Stimulated activated CD4-positive, alpha-beta T cell treated with anti-CD3 and anti-CD28 coated beads, Interleukin-12 subunit alpha, Interleukin-12 subunit beta, amount 100 ng/mL, for 4 hours (primary cell): ENCODE data around the gene ADGRG3.
A peak's percentile ranks its signal among the peaks of the same experiment; 100 is the strongest.

Experiments used
- DNase-seq: peaks from one replicate; pipeline ENCODE4 v3.0.0-alpha.2; 2020

ADGRG3 gene

DNA sequence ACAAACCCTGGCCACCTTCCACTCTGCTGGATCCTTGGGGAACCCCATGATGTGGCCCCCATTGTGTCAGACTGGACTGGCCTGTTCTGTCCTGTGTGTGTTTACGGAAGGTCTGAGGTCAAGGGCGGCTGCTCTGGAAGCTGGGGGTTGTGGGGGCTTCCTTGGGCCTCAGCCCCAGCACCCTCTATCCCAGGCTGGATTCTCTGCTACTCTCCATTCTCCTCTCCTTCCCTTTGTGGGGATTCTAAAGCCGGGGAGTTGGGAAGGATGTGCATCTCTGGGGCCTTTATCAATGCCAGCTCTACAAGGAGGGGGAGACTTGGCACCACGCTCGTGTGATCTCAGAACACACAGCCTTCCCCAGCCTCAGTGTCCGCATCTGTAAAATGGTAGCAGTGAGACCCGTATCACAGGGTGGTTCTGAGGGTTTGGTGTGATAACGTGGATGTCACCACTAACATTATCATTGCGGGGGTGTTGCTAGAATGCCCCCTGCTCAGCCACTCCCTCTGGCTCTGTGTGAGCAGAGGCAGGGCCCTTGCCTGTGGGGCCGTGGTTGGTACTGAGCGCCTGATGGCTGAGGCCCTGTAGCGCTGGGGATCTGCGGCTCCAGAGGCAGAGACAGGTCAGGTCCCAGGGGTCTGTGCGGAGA, 21.6 kb upstream of the ADGRG3 start:
- no peak for DNase-seq

DNA sequence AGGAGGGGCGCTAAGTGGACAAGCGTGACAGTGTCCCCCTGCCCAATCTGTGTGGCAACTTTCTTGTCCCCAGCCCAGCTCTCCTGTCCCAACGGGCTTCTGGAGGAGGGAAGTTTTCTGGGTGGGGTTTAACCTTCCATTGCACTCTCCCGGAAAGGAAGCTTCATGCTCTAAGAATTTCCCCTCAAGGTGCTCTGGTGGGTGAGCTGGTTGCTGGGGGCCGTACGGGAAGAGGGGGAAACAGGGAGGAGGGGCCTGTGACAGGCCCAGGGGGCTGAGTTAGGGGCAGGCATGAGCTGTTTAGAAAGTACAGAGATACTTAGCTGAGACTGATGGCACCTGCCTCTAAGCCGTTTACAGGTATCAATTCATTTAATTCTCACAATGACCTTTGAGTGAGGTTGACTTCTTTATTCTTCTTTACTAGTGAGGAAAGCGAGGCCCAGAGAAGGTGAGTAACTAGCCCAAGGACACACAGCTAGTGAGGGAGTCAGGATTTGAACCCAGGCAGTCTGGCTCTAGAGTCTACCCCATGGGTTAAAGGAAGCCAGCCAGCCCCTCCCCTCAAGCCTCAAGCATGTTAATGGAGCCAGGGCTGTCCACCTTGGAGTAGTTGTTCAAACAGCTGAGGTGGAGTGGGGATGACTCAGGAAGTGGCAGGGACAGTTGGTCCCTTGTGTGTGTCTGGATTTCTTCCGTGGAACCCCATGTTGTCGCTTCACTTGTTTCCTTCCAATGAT, 20.8 kb upstream of the ADGRG3 start:
- no peak for DNase-seq

DNA sequence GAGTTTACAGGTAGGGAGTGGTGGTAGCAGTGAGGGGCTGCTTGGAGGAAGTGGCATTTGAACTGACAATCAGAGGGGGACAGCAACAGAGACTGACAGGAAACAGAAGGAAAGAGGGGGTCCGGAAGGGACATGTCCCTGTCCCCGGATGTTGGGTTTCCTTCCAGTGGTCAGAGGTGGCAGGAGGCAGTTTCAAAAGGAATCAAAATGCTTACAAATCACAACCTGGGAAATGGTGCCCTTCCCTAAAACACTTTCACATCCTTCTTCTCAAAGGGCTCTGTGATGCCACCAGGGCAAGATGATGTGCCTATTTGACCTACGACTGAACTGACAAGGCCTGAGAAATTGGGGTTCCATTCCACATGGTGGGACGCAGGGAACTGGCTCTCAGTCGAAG, 20.0 kb upstream of the ADGRG3 start:
- no peak for DNase-seq

DNA sequence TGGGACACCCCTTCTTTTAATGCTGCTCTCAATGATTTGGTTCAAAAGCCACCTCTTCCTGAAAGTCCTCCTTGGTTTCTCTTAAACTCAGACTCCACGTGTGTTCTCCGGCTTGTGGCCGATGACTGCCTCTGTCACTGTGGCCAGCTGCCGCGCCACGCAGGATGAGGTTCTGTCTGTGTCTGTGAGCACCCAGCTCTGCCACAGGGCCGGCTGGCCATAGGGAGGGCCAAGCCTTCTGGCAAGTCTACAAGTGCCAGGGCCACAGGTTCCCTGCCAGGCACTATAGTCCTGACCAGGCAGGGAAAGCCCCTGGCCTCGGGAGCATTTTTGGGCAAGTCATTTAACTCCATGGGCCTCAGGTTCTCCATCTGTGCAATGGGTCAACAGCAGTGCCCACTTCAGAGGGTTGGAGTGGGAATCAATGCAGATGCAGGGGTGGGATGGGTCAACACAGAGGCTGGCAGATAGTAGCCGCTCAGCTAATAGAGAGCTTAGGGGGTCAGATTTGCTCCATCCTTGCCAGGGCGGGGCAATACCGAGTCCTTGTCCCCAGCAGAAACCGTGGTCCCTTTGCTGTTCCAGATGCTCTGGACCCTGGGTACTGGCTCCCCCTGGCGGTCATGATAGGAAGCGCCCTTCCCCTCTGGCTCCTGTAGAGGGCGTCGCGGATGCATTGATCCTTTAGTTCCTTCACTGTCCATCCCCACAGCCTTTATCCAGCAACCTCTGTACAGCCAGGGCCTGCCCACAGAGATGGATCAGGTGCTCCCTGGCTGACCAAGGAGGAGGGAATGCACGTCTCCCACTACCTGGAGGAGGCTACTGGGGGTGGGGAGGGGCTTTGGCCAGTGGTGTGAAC, 19.3 kb upstream of the ADGRG3 start:
- peak; percentile 78 for DNase-seq

DNA sequence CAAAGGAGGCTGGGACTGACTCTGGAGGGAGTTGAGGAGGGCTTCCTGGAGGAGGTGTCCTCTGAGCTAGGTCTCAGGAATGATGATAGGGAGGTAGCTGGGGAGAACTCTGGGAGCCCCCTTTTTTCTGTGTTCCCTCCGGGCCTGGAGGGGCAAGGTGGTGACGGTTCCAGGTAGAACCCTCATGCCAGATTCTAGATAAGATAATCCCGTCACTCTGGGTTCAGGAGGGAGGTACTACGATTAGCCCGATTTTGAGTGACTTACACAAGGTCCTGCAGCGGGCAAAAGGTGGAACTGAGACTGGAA, 18.7 kb upstream of the ADGRG3 start:
- DNase-seq: no peak

DNA sequence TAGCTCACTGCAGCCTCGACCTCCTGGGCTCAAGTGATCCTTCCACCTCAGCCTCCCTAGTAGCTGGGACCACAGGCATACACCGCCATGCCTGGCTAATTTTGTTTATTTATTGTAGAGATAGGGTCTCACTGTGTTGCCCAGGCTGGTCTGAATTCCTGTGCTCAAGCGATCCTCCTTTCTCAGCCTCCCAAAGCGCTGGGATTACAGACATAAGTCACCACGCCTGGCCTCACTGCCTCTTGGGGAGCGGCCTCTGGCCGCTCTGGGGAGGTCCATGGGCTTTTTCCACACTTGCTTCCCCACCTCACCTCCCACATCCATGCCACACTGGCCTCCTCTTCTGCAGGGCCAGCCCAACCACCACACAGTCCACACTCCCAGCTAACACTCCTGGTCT, 18.3 kb upstream of the ADGRG3 start:
- no peak for DNase-seq

DNA sequence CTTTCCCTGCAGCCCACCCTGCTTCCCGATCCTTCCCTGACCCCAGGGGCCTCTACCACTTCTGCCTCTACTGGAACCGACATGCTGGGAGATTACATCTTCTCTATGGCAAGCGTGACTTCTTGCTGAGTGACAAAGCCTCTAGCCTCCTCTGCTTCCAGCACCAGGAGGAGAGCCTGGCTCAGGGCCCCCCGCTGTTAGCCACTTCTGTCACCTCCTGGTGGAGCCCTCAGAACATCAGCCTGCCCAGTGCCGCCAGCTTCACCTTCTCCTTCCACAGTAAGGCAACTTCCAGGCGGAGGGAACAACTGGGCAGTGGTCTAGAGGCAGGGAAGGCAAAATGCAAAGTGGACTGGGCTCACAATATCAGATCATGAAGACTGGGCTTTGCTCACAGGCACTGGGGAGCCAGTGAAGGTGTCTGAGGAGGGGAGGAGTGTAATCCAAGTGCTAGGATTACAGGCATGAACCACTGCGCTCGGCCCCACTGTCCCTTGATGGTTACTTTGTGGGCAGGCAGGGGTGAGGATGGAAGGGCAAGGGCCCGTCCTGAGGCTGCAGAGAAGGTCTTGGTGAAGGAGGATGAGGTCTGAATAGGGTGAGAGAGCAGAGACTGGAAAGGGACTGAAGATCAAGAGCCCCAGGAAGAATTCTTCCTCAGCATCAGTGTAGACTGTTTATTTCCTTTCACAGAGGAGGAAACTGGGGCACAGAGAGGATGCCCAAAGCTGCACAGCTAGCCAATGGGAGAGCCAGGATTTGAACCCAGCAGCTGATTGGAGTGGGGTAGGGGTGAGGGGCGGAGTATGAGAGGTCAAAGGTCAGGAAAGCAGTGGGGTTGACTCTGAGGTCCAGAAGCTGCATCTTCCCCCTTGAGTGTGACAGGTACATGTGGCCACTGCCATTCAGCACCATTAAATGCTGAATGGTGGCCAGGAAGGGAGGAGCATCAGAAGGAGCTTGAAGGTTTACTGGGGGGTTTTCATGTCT, 16.5 kb upstream of the ADGRG3 start:
- no peak for DNase-seq

DNA sequence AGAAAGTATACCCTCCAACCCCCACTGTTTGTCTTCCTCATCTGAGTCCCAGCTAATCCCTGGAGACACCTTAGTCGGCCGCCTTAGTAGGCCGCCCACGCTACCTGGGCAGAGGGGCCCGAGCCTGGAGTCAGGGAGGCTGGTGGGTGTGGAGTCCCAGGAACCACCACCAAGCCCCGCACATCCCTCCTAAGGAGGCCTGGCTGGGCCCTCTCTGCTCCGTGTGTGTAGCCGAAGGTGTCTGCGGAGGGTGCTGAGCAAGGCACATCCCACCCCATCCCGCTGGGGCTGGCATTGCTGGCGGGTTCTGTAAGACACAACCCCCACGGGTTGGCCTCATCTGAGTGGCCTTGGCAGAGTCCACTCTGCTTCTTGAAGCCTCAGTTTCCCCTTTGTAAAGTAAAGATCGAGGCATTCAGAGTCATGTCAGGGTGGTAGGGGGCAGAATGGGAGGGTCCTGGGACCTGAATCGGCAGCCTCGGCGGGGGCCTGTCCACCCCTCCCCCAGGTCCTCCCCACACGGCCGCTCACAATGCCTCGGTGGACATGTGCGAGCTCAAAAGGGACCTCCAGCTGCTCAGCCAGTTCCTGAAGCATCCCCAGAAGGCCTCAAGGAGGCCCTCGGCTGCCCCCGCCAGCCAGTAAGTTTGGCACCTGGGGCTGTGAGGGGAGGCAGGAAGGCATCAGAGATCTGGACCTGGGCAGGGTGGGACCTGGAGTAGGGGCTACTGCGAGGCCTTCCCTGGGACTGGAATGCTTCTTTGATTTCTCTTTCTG, 15.2 kb upstream of the ADGRG3 start:
- no peak for DNase-seq

DNA sequence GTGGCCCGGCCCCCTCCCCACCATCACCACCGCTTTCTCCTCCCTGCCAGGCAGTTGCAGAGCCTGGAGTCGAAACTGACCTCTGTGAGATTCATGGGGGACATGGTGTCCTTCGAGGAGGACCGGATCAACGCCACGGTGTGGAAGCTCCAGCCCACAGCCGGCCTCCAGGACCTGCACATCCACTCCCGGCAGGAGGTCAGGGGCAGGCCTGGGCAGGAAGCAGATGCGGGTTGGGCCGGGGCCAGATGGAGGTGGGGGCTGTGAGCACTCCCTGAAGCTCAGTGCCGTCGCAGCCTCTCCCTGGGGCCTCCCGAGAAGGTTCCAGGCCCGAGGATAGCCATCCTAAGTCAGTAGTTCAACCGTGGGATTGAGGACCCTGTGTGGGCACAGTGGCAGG, 14.2 kb upstream of the ADGRG3 start:
- no peak for DNase-seq

DNA sequence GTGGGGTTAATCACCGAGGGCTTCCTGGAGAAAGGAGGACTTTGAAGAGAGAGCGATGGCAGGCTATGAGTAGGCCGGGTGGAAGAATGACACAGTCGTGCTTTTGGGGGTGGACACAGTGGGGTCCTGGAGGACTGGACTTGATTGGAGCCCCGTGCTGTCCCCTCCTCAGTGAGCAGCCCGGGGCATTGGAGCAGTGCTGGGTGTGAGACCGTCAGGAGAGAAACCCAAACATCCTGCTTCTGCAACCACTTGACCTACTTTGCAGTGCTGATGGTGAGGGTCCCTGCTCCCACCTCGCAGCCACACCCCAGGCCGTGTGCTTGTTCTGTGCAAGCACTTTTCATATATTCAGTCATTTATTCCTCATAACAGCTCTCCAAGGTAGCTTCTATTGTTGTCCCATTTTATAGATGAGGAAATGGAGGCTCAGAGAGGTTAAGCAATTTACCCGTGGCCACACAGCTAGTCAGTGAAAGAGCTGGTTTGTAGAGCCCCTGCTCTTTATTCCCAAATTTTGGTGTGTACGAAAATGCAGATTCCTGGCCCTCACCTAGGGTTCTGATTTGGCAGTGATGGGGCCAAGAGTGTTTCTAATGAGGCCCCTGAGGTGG, 11.7 kb upstream of the ADGRG3 start:
- no peak for DNase-seq

DNA sequence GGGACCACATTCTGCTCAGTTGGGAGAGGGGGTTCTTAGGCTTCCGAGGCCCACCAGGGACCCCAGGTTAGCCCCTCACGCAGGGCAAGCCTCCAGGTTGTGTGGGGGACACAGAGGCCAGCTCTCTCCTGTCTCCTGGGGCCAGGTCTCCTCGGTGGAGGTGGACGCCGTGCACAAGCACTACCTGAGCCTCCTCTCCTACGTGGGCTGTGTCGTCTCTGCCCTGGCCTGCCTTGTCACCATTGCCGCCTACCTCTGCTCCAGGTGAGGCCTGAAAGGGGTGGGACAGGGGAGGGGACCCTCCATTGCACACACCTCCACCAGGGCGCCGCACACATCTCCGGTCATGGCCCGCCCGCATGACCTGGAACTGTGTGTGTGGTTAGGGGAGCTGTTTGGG, 10.9 kb upstream of the ADGRG3 start:
- DNase-seq: no peak

DNA sequence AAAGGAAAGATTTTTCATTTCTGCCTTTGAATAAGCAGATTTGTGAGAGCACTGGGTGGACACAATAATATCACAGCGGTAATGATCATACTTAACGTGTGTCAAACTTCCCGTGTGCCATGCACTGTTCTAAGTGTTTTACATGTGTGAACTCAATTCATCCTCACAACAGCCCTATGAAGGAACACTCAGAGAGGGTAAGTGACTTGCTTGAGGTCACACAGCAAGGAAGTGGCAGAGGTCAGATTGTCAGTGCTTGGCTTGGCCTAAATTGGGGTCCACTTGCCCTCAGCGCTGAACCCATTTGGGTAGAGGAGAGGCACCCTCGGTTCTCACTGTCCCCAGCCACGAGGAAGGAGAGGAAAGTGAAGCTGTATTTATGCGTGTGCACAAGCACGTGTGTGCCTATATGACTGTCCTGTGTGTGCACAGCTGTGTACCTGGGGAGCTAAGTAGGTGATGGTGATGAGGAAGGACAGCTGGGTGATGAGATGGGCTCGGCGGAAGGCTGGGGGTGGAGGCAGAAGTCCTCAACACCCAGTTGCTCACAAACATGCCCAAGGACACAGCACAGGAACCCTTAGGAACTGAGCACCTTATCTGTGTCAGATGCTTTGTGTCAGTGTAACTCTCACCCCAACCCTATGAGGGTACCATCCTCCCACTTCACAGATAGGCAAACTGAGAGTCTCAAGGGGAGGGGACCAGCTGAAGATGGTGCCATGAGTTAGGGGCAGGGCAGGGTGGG, 9.8 kb upstream of the ADGRG3 start:
- no peak for DNase-seq

DNA sequence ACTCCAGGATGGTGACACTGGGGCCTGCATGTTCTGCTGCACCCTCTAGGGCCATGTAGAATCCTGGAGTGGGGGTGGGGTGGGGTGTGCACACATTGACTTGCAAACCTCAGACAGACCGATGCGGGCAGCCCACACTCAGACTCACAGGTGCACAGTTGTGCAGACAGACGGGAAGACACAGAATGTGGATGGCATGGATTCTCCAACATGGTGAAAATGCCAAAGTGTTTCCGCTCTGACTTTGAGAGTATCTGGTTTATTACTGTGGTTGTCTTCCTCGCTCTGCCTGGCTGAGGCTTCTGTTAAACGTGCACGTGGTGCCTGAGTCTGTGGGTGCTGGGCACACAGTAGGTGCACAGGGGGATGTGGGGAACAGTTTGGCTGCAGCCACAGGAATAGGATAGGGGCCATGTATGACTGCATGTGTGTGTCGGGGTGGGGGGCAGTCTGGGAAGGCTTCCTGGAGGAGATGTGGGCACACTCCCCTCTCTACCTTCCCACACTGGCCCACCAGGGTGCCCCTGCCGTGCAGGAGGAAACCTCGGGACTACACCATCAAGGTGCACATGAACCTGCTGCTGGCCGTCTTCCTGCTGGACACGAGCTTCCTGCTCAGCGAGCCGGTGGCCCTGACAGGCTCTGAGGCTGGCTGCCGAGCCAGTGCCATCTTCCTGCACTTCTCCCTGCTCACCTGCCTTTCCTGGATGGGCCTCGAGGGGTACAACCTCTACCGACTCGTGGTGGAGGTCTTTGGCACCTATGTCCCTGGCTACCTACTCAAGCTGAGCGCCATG, 9.0 kb upstream of the ADGRG3 start:
- no peak for DNase-seq

DNA sequence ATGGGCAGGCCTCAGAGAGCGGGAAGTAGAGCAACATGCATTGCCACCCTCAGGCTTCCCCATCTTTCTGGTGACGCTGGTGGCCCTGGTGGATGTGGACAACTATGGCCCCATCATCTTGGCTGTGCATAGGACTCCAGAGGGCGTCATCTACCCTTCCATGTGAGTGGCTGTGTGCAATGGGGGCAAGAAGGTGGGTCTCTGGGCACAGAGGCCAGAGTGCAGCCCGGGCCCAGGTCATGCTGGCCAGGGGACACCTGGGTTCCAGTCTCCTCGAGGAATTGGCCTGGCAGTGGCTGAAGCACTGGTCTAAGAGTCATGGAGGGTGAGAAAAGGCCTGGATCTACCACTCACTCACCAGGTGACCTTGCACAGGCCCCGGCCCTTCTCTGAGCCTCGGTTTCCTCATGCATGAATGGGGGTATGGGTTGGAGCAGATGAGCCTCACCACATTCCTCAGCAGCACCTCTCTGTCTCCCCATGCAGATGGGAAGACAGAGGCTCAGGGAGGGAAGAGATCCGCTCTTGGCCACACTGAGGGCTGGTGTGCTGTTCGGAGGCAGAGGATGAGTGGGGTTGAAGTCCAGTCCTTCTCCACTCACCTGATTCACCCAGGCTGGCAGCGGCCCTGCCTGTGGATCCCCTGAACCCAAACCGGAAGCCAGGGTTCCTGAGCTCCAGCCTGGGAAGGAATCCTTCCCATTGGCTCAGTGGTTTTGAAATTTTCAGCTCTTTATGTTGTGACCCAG, 7.2 kb upstream of the ADGRG3 start:
- no peak for DNase-seq

DNA sequence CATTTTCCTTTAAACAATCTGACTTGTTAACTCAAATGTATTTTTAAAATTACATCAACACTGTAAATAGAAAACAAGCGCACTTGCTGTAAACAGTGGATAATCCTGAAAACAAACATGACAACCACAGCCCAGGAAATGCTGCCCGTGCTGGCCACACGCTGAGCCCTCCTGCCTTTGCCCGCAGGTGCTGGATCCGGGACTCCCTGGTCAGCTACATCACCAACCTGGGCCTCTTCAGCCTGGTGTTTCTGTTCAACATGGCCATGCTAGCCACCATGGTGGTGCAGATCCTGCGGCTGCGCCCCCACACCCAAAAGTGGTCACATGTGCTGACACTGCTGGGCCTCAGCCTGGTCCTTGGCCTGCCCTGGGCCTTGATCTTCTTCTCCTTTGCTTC, 6.6 kb upstream of the ADGRG3 start:
- DNase-seq: no peak

DNA sequence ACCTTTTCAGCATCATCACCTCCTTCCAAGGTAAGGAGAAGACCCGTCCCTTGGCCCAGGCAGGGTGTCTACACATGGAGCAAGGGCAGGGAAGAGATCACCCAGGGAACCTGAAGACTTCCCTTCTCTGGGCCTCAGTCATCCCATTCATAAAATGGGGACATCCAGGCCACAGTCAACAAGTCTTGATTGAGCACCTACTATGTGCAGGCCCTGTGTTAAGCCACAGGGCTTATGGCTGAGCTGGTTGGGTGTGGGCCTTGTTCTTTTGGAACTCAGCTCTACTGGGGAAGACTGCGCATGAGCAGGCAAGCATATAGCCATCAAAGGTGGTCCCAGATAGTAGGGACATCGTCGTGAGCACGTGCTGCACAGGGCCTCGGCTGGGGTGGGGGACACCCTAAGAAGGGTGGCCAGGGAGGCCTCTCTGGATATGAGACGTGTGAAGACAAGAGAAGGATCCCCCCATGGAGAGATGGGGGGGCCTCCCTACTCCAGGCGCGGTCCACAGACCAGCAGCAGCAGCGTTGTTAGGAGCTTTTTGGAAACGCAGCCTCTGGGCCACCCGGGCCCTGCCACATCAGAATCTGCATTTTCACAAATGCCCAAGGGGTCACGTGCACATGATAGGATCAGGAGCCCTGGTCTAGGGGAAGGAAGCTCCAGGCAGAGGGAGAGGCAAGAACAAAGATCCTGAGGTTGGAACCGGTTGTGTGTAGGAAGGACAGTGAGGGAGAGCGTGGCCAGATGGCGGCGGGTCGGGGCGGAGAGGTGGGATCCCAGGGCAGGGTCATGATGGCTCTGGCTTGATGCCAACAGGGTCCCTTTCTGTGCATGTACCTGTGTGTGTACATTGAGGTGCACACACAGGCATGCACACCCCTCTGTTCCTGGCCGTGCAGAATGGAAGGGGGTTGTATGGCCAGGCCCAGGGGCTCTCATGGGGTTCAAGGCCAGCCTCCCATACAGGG, 5.9 kb upstream of the ADGRG3 start:
- DNase-seq: no peak

DNA sequence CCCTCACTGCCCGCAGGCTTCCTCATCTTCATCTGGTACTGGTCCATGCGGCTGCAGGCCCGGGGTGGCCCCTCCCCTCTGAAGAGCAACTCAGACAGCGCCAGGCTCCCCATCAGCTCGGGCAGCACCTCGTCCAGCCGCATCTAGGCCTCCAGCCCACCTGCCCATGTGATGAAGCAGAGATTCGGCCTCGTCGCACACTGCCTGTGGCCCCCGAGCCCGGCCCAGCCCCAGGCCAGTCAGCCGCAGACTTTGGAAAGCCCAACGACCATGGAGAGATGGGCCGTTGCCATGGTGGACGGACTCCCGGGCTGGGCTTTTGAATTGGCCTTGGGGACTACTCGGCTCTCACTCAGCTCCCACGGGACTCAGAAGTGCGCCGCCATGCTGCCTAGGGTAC, 4.7 kb upstream of the ADGRG3 start:
- no peak for DNase-seq
